Stimulated activated CD8-positive, alpha-beta memory T cell treated with anti-CD3 and anti-CD28 coated beads, Interleukin-12 subunit alpha, Interleukin-12 subunit beta, amount 100 ng/mL, for 24 hours (primary cell): Measurements from ENCODE around the gene NPIPB13.
"Not testable (repeated sequence)": the region's sequence is repeated elsewhere in the genome, so short reads cannot be mapped to it uniquely, and the experiment has no call there.

ENCODE experiments used
- DNase-seq: peaks from one replicate; pipeline ENCODE4 v3.0.0-alpha.2; 2020; ENCODE audit errors: extremely low read depth

NPIPB13 gene

GRCh38 chr16:30248379-30248778, at the start of gene NPIPB13:
Gene NPIPB13, minus strand, starts transcription at chr16:30248479. Its CDS starts 2,906 bp downstream, at chr16:30245573.
- not testable (repeated sequence) for DNase-seq

- not testable (repeated sequence) for DNase-seq
Measured at GRCh38 chr16:30282357-30282756, 34.1 kb upstream of the NPIPB13 start.

DNA sequence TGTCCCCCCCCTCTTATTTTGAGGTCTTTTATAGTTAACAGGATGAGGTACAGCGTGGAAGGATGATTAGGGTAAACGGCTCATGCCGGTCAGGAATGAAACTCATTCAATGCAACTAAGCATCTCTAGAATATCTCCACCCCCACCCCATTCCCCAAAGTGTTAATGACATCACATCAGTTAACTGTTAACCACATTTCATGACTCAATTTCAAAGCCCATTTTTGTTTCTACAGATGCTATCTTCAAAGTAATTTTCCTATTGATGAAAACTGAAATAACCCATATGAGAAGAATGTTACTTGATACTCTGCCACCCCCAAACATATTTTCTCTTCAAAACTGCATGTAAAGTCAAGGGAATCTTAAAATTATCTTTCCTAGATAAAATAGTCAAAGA, 30.2 kb upstream of the NPIPB13 start:
- DNase-seq = not testable (repeated sequence)

DNA sequence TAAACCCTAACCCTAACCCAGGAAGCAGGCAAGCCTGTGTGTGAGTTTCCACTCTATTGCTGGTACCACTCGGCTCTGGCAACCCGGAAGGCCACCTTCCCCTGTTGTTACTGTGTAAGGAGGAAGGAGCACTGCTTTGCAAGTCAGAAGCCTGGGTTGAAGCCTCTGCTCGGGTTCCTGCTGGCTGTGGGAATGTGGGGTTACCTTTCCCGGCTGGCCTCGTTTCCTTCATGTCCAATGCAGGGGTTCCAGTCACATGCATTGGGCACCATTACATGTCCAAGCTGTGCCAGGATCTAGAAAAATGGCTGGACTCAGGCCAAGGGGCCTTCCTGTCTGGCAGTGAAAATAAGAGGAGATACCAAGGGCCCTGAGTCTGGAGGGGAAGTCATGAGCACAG, 31.2 kb downstream of the NPIPB13 start:
- DNase-seq = not testable (repeated sequence)

DNA sequence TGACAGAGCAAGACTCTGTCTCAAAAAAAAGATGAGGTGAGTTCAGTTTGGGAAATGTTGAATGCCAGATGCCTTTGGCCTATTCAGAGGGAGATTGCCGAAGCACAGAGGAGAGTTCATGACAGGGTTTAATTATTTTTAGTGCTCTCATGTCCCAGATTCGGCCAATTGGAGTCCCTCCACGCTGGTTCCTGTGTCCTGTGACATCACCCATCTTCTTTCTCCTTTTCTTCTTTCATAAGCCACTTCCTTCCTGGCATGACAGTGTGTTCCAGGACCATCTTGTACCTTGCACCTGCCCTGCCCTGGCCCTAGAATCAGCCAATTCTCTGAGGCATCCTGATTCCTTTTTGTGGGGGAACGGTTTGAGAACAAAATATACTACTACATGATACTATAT, 36.9 kb downstream of the NPIPB13 start:
- not testable (repeated sequence) for DNase-seq

- DNase-seq = not testable (repeated sequence)
Measured at GRCh38 chr16:30209032-30209431, 39.2 kb downstream of the NPIPB13 start.

DNA sequence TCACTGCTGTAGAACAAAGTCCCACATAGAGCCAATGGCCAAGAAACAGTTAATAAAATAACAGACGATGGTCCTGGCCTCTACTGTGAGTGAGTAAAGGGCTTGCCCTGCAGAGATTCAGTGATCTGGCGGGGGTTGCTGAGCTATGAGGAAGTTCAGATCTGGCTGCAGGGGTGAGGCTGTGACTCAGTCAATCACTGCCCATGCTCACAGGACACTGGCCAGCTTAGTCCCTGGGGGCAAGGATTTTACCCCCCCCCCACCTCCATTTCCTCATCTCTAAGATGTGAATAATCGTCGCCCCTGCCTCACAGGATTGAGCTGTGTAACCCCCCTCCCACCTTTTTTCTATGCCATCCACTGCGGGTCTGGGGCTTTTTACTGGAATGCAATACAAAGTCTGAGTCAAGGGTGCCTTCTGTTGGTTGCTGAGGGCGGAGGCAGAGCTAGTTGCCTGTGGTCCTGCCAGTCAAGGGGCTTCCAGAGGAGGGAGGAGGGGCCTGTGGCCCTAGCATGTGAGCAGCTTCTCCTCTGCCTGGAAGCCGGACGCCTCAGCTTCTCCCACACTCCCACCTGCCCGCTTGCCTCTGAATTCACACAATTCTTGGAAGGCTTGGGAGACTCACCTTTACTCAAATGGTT, 41.1 kb downstream of the NPIPB13 start:
- DNase-seq = not testable (repeated sequence)

DNA sequence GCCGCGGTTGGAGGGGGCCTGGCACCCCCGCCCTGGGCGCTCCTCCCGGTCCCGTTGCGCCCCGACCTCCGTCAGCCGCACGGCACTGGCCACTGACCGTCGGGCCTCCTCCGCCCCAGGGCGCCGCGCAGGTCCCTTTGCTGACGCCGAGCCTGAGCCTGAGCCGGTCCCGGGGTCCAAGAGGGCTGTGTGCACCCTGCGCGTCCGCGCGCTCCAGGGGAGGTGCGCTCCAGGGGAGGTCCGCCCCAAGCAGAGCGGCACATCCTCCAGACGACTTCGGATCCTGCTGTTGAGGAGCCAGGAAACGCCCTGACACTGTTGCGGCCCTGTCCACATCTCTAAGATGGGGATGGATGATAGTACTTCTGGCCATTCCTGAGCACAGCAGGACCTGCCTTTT, 42.0 kb downstream of the NPIPB13 start:
- DNase-seq = not testable (repeated sequence)

DNA sequence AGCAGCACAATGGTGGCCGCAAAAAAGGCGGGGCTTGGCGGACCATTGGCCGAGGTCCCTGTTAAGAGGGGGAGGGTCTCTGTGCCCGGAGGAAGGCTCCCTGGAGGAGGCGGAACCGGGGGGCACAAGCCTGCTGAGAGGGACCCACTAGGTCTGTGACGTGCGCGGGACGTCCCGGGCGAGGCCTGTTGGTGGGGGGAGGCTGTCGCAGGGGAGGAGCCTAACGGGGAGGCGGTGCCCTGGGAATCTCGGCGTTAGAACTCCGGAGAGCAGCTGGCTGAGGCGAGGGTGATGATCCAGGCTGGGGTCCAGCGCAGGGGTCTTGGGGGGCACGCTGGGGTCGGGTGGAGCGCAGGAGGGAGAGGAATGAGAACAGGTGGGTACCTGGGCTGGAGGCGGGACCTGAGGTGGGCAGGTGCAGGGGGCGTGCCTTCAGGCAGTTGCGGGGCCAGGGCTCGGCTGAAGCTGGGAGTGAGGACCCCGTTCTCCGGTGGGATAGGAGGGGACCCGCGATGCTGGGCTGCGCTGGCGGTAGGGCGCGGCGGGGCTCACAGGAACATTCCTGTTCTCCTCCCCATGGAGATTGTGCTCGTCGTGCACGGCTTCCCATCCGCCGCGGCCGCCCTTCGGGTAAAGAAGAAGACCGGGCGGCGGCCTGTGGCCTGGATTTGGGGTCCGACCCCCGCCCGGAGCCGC, 42.6 kb downstream of the NPIPB13 start:
- not testable (repeated sequence) for DNase-seq

DNA sequence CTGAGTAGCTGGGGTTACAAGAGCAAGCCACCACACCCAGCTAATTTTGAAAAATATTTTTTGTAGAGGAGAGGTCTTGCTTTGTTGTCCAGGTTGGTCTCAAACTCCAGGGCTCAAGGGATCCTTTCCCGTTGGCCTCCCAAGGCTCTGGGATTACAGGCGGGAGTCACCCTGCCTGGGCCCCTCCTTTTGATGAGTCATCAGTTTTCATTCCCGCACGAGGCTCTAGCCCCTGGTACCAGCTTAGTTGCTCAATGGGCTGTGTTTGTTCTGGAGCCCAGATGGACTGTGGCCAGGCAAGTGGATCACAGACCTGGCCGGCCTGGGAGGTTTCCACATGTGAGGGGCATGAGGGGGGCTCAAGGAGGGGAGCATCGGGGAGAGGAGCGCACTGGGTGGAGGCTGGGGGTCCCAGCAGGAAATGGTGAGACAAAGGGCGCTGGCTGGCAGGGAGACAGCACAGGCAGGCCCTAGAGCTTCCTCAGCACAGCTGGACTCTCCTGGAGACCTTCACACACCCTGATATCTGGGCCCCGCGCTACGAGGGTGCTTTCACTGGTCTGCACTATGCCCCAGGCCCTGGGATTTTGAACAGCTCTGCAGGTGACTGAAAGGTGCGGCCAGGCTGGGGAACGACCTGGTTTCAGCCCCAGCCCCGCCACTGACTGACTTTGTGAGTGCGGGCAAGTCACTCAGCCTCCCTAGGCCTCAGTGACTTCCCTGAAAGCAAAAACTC, 48.5 kb downstream of the NPIPB13 start:
- not testable (repeated sequence) for DNase-seq

GRCh38 chr16:30199049-30199448, 49.2 kb downstream of the NPIPB13 start, which contains the start of gene SULT1A3:
Gene SULT1A3, plus strand, starts transcription at chr16:30199255. Its CDS starts 1,474 bp downstream, at chr16:30200729.
- DNase-seq = not testable (repeated sequence)
